ENCODE results near the gene TGFA. TPM values are rescaled to one million over a fixed set of nuclear protein-coding genes. Genes with fewer than 3 reads are reported as not detected.

The TGFA gene
- total RNA-seq, 1 donor from 2014 or later = 89.1 TPM

DNA sequence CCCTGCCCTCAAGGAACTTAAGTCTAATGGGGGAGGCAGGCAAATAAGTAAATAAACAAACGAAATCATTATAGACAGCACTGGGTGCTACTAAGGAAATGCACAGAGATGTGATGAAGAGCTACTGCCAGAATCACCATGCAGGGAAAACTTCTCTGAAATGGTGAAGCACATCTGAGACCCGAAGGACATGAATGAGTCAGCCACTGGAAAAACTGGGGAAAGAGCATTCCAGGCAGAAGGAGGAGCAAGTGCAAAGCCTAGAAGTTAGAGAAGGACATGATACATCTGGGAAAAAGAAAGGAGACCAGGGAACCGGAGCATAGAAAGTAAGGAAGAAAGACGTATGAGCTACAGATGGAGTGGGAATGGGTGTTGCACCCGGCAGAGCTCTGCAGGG lies 56.8 kb downstream of the TGFA start:
- DNase-seq (ENCODE audit: low read depth) = peak; percentile 20
- no peak overlapping the region for H3K4me3 ChIP-seq (ENCODE audit: low read depth, low read length)
- TF ChIP-seq, protein P1, sequence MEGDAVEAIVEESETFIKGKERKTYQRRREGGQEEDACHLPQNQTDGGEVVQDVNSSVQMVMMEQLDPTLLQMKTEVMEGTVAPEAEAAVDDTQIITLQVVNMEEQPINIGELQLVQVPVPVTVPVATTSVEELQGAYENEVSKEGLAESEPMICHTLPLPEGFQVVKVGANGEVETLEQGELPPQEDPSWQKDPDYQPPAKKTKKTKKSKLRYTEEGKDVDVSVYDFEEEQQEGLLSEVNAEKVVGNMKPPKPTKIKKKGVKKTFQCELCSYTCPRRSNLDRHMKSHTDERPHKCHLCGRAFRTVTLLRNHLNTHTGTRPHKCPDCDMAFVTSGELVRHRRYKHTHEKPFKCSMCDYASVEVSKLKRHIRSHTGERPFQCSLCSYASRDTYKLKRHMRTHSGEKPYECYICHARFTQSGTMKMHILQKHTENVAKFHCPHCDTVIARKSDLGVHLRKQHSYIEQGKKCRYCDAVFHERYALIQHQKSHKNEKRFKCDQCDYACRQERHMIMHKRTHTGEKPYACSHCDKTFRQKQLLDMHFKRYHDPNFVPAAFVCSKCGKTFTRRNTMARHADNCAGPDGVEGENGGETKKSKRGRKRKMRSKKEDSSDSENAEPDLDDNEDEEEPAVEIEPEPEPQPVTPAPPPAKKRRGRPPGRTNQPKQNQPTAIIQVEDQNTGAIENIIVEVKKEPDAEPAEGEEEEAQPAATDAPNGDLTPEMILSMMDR (conservative IDR thresholded peaks at IDR 0.05; ENCODE audit: low read depth, low read length) = peak; percentile 31

DNA sequence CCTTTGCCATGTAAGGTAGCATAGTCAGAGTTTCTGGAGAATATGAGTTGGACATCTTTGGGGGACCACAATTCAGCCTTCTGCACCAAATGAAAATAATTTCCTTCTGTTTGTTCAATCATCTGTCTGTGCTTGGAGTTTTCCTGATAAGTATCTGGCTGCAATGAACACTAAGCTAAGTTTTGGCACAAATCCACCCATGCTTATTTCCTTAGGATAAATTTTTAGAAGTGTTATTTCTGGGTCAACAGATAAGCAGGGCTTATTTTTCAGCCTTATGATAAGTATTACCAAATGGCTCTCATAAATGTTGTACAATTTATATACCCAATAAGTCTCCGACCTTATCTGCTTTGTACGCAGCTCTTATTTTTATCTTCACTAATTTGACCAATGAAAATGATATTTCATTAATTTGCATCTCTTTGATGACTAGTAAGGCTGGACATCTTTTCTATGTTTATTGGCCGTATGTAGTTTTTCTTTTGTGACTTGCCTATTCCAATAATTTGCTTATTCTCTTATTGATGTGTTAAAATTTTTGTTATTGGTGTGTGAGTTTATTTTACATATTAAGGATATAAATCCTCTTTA lies 59.2 kb downstream of the TGFA start:
- H3K4me3 ChIP-seq (ENCODE audit: low read depth, low read length) = no peak overlapping the region
- DNase-seq (ENCODE audit: low read depth) = no peak
- TF ChIP-seq, protein P1 (conservative IDR thresholded peaks at IDR 0.05; ENCODE audit: low read depth, low read length) = no peak

DNA sequence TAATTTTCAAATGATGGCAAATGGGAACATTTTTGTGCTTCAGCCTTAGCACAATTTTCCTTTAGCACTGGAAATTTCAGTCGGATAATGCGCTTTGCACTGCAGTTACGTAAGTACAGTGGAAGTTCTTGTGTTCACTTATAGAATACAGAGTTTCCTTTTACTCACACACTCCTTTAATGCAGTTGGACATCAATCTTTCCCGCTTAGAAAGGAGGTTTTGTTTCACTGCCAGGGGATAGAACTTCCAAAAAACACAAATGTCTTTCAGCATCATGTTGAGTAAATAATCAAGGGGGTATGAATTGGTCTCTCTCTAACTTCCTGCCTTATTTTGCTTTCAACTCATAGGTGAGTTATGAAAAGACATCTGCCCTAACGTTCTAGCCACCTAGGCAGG lies 63.2 kb downstream of the TGFA start:
- TF ChIP-seq, protein P1 (conservative IDR thresholded peaks at IDR 0.05; ENCODE audit: low read depth, low read length) = no peak
- no peak for DNase-seq (ENCODE audit: low read depth)
- no peak overlapping the region for H3K4me3 ChIP-seq (ENCODE audit: low read depth, low read length)

- no peak overlapping the region for H3K4me3 ChIP-seq (ENCODE audit: low read depth, low read length)
- no peak for DNase-seq (ENCODE audit: low read depth)
- TF ChIP-seq, protein P1 (conservative IDR thresholded peaks at IDR 0.05; ENCODE audit: low read depth, low read length) = no peak
Observed at GRCh38 chr2:70489165-70489564, 64.5 kb downstream of the TGFA start.

- H3K4me3 ChIP-seq (ENCODE audit: low read depth, low read length) = no peak overlapping the region
- TF ChIP-seq, protein P1 (conservative IDR thresholded peaks at IDR 0.05; ENCODE audit: low read depth, low read length) = no peak
- DNase-seq (ENCODE audit: low read depth) = no peak
Observed at GRCh38 chr2:70484086-70484485, 69.5 kb downstream of the TGFA start.

GRCh38 chr2:70482401-70482800 lies 71.2 kb downstream of the TGFA start:
- no peak overlapping the region for H3K4me3 ChIP-seq (ENCODE audit: low read depth, low read length)
- DNase-seq (ENCODE audit: low read depth) = no peak
- TF ChIP-seq, protein P1 (conservative IDR thresholded peaks at IDR 0.05; ENCODE audit: low read depth, low read length) = no peak

- TF ChIP-seq, protein P1 (conservative IDR thresholded peaks at IDR 0.05; ENCODE audit: low read depth, low read length) = no peak
- no peak for DNase-seq (ENCODE audit: low read depth)
- no peak overlapping the region for H3K4me3 ChIP-seq (ENCODE audit: low read depth, low read length)
Observed at GRCh38 chr2:70480468-70480867, 73.2 kb downstream of the TGFA start.
